ENCODE data around the gene DISC1.

- TF ChIP-seq, protein P1, sequence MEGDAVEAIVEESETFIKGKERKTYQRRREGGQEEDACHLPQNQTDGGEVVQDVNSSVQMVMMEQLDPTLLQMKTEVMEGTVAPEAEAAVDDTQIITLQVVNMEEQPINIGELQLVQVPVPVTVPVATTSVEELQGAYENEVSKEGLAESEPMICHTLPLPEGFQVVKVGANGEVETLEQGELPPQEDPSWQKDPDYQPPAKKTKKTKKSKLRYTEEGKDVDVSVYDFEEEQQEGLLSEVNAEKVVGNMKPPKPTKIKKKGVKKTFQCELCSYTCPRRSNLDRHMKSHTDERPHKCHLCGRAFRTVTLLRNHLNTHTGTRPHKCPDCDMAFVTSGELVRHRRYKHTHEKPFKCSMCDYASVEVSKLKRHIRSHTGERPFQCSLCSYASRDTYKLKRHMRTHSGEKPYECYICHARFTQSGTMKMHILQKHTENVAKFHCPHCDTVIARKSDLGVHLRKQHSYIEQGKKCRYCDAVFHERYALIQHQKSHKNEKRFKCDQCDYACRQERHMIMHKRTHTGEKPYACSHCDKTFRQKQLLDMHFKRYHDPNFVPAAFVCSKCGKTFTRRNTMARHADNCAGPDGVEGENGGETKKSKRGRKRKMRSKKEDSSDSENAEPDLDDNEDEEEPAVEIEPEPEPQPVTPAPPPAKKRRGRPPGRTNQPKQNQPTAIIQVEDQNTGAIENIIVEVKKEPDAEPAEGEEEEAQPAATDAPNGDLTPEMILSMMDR (IDR thresholded peaks at IDR 0.05), result no peak
- no peak for TF ChIP-seq POLR2A (IDR thresholded peaks at IDR 0.05)
Measured at GRCh38 chr1:231748760-231749415, 122.3 kb downstream of the DISC1 start.
